ENCODE measurements around the gene TERF2IP.

The TERF2IP gene

GRCh38 chr16:75628351-75628750, 19.2 kb upstream of the TERF2IP start:
- H3K79me2 ChIP-seq (ENCODE audit: low read length), result no peaks in the 10 kb centered on the region
- no peaks in the 10 kb centered on the region for H3K9me2 ChIP-seq (replicated peaks; ENCODE audit: insufficient read depth, low read length)
- no peaks in the 10 kb centered on the region for H3K36me3 ChIP-seq (replicated peaks; ENCODE audit: insufficient read depth, low read length)
- H4K20me1 ChIP-seq (ENCODE audit: insufficient read depth, low read length), result no peaks in the 10 kb centered on the region
- H3K4me2 ChIP-seq (ENCODE audit: low read depth, low read length), result no peak overlapping the region
- H3K27me3 ChIP-seq (replicated peaks; ENCODE audit: insufficient read depth, low read length), result no peaks in the 10 kb centered on the region
- no peak overlapping the region for H2AFZ ChIP-seq (ENCODE audit: low read length)
- no peak overlapping the region for H3K9ac ChIP-seq (ENCODE audit: low read length)
- no peak for DNase-seq
- H3K4me3 ChIP-seq (ENCODE audit: low read length), result no peak overlapping the region
- H3K27ac ChIP-seq (ENCODE audit: low read length), result no peak overlapping the region
- no peak for TF ChIP-seq EZH2phosphoT487 (IDR thresholded peaks at IDR 0.05; ENCODE audit: low read length)
- TF ChIP-seq EZH2 (optimal IDR thresholded peaks at IDR 0.05; ENCODE audit: low read depth, low read length), result no peak
- no peak for TF ChIP-seq CTCF (IDR thresholded peaks at IDR 0.05; ENCODE audit: low read length)
- peaks cover 2% of the 10 kb centered on the region; the same call in 1 of the 2 replicates for H3F3A ChIP-seq (ENCODE audit: insufficient read depth, low read length)
- no peaks in the 10 kb centered on the region for H3K9me3 ChIP-seq (replicated peaks; ENCODE audit: insufficient read depth, low read length)
- no peaks in the 10 kb centered on the region for H3K4me1 ChIP-seq (ENCODE audit: low read length)

GRCh38 chr16:75629132-75629531, 18.4 kb upstream of the TERF2IP start:
- H3K9me3 ChIP-seq (replicated peaks; ENCODE audit: insufficient read depth, low read length), result no peaks in the 10 kb centered on the region
- H2AFZ ChIP-seq (ENCODE audit: low read length), result no peak overlapping the region
- H3F3A ChIP-seq (ENCODE audit: insufficient read depth, low read length), result no peaks in the 10 kb centered on the region
- 0 out of 2 replicates have a peak, but pooled peaks cover 3% of the 10 kb centered on the region for H3K36me3 ChIP-seq (replicated peaks; ENCODE audit: insufficient read depth, low read length)
- no peaks in the 10 kb centered on the region for H3K9me2 ChIP-seq (replicated peaks; ENCODE audit: insufficient read depth, low read length)
- no peaks in the 10 kb centered on the region for H3K4me1 ChIP-seq (ENCODE audit: low read length)
- DNase-seq, result no peak
- no peak overlapping the region for H3K4me3 ChIP-seq (ENCODE audit: low read length)
- no peaks in the 10 kb centered on the region for H4K20me1 ChIP-seq (ENCODE audit: insufficient read depth, low read length)
- no peaks in the 10 kb centered on the region for H3K27me3 ChIP-seq (replicated peaks; ENCODE audit: insufficient read depth, low read length)
- no peak overlapping the region for H3K9ac ChIP-seq (ENCODE audit: low read length)
- TF ChIP-seq CTCF (IDR thresholded peaks at IDR 0.05; ENCODE audit: low read length), result no peak
- TF ChIP-seq EZH2 (optimal IDR thresholded peaks at IDR 0.05; ENCODE audit: low read depth, low read length), result no peak
- no peak for TF ChIP-seq EZH2phosphoT487 (IDR thresholded peaks at IDR 0.05; ENCODE audit: low read length)
- H3K79me2 ChIP-seq (ENCODE audit: low read length), result no peaks in the 10 kb centered on the region
- H3K4me2 ChIP-seq (ENCODE audit: low read depth, low read length), result no peak overlapping the region
- no peak overlapping the region for H3K27ac ChIP-seq (ENCODE audit: low read length)

- no peak for TF ChIP-seq EZH2phosphoT487 (IDR thresholded peaks at IDR 0.05; ENCODE audit: low read length)
- no peak for TF ChIP-seq EZH2 (optimal IDR thresholded peaks at IDR 0.05; ENCODE audit: low read depth, low read length)
- TF ChIP-seq CTCF (IDR thresholded peaks at IDR 0.05; ENCODE audit: low read length), result no peak
- H3K36me3 ChIP-seq (replicated peaks; ENCODE audit: insufficient read depth, low read length), result 0 out of 2 replicates have a peak, but pooled peaks cover 3% of the 10 kb centered on the region
These were observed 17.5 kb upstream of the TERF2IP start for GRCh38 chr16:75630052-75630451.

More at GRCh38 chr16:75630052-75630451, 17.5 kb upstream of the TERF2IP start:
- H4K20me1 ChIP-seq (ENCODE audit: insufficient read depth, low read length), result no peaks in the 10 kb centered on the region
- H3K4me2 ChIP-seq (ENCODE audit: low read depth, low read length), result no peak overlapping the region
- H3K27me3 ChIP-seq (replicated peaks; ENCODE audit: insufficient read depth, low read length), result no peaks in the 10 kb centered on the region
- H3K9me3 ChIP-seq (replicated peaks; ENCODE audit: insufficient read depth, low read length), result no peaks in the 10 kb centered on the region
- H3K27ac ChIP-seq (ENCODE audit: low read length), result no peak overlapping the region
- DNase-seq, result no peak
- H3K9me2 ChIP-seq (replicated peaks; ENCODE audit: insufficient read depth, low read length), result no peaks in the 10 kb centered on the region
- H3K4me3 ChIP-seq (ENCODE audit: low read length), result no peak overlapping the region
- no peaks in the 10 kb centered on the region for H3K79me2 ChIP-seq (ENCODE audit: low read length)
- no peaks in the 10 kb centered on the region for H3F3A ChIP-seq (ENCODE audit: insufficient read depth, low read length)
- H3K4me1 ChIP-seq (ENCODE audit: low read length), result no peaks in the 10 kb centered on the region
- H2AFZ ChIP-seq (ENCODE audit: low read length), result no peak overlapping the region
- no peak overlapping the region for H3K9ac ChIP-seq (ENCODE audit: low read length)
